NCI-H2107 treated with DMSO at 0.1 percent for 48 hours (cell line): ENCODE measurements around the gene ZCWPW1.
"Not testable (repeated sequence)": the region's sequence is repeated elsewhere in the genome, so short reads cannot be mapped to it uniquely, and the experiment has no call there.

Experiments
- DNase-seq: peaks from one replicate; lab custom pipeline; 2025; ENCODE audit not compliant: unreplicated experiment; lab: John Stamatoyannopoulos, UW

The ZCWPW1 gene

DNA sequence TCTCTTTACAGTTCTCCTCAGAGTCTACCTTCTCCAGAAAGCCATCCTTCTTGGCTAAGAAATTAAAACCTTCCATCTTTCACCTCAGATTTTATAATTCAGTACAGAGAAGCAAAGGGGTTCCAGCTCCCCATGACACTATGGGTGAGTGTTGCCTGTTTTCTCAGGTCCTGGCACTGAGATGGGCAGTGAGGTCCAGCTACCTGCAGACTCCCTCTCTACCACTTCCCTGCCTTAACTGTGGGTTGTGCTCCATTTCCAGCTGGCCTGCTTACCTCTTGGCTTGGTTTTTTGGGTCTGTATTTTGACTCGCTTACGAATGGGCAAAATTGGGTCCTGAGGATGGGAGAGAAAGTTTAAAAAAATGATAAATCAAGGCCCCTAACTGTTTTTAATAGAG lies 26.3 kb downstream of the ZCWPW1 start:
- DNase-seq: no peak

DNA sequence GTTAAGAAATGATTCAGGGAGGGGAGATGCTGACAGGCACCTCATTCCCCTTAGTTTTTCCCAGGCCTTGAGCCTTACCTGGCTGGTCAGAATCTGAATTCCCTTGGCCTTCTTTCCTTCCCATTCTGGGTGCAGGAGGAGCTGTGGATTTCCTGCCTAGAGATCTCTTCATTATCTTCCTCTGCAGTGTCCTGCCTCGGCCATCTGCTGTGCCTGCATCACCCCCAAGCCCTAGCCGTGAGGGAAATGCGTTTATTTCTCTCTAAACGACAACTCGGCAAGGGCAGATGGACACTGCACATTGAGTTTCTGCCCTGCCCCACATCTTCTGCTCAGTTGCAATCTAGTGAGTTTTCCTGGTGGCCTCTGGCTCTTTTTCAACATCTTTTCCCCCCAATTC lies 26.7 kb downstream of the ZCWPW1 start:
- DNase-seq: no peak

DNA sequence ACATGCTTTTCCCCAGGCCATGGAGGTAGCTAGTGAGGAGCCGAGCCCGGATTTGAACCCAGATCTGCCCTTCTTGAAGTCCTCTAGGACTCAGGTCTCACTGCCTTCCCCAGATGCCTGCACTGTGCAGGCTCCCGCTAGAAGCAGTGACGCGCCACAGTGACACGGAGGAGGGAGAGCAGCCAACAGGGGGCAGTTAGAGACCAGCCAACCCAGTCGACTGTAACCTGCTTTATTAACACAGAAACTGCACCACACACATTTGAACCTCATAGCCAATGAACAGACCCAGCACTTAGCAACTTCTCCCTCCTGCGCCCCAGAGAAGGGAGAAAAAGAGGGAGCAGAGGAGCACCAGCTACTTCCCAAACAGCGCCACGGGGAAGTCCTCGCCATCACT lies 27.8 kb downstream of the ZCWPW1 start:
- no peak for DNase-seq

DNA sequence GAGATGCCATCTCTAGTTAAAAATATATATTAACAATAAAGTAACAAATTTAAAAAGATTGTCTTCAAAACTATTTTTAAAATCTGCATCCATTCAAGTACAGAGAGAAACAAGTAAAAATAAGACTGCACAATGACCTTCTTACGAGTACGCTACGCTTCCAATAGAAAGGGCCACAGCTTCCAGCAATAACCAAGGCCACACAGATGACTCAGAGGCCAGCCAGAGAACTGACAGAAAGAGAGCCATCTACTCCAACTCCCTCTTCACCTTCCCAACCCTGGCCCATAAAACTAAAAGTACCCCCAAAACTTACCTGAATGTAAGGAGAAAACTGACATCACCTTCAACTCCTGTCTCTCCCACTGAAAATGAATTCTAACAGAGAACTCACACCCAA lies 28.5 kb downstream of the ZCWPW1 start:
- no peak for DNase-seq

DNA sequence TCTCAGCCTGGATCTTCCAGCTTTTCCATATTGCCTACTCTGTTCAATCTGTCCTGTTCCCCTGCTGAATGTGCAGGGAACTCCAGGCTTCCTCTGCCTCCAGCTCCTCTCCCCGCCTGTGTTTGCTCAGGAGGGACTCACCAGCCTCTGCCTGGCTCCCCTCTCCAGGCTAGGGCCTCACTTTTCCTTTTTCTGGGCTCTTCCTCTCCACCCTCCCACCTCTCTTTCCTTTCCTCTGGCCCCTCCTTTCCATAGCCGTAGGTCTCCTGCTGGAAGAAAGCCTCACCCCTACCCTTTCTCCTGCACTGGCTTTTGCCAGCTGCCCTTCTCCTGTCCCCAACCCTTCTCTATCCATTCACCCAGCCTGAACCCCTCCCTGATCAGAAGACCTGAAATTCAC lies 30.3 kb downstream of the ZCWPW1 start:
- DNase-seq: no peak

DNA sequence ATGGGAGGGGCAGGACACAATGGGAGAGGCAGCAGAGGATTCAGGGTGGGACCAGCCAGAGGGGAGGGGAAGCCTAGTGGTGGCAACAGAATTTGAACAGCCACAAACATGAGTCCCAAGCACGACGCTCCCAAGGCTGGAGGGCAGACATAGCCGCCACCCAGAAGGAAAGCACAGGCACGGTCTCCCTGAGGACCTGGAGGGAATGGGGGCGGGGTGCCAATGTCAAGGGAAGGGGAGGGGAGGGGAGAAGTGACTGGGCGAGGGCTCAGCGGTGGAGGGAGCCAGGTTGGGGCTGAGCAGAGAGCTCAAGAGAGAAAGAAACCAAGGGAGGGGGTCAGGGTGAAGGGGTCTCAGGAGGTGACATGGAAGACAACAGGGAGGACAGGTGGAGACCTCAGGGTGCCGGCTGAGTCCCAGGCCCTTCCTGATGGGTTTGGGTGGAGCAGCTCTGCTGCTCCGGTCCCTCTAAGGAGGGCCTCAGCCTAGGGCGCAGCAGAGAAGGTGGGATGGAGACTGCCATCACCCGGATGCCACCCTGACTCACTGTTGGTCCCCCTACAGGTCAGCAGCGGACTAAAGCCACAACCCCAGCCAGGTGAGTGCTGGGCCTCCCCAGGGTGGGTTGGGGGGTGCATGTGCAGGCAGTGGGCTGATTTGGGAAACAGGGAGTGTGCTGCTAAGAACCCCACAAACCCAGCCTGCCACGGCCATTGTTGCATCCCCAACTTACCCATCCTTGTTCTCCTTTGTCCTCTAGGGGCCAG lies 31.0 kb downstream of the ZCWPW1 start:
- DNase-seq: no peak

DNA sequence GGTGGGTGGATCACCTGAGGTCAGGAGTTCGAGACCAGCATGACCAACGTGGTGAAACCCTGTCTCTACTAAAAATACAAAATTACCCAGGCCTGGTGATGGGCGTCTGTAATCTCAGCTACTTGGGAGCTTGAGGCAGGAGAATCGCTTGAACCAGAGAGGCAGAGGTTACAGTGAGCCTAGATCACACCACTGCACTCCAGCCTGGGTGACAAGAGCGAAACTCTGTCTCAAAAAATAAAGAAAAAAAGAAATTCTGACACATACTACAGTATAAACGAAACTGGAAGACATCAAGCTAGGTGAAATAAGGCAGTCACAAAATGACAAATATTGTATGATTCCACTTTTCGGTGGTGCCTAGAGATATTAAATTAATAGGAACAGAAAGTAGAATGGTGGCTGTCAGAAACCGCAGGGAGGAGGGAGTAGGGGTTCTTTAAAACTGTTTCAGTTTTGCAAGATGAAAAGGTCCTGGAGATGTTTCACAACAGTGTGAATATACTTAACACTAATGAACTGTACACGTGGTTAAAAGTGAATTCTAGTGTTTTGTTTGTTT lies 32.0 kb downstream of the ZCWPW1 start:
- no peak for DNase-seq

DNA sequence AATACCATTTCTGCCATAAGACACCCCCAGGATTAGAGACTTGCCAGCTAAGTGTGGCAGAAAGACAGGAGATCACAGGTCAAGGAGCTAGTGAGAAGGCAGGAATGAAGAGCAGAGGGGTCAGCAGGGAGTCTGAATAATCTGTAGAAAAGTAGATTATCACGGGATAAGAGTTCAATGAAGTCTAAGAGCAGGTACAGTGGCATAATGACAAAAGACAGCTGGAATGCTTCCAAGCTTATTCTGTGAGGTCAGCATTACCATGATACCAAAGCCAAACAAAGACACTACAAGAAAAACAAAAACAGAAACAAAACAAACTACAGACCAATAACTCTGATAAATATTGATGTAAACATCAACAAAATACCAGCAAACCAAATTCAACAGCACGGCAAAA lies 34.4 kb downstream of the ZCWPW1 start:
- DNase-seq: no peak

DNA sequence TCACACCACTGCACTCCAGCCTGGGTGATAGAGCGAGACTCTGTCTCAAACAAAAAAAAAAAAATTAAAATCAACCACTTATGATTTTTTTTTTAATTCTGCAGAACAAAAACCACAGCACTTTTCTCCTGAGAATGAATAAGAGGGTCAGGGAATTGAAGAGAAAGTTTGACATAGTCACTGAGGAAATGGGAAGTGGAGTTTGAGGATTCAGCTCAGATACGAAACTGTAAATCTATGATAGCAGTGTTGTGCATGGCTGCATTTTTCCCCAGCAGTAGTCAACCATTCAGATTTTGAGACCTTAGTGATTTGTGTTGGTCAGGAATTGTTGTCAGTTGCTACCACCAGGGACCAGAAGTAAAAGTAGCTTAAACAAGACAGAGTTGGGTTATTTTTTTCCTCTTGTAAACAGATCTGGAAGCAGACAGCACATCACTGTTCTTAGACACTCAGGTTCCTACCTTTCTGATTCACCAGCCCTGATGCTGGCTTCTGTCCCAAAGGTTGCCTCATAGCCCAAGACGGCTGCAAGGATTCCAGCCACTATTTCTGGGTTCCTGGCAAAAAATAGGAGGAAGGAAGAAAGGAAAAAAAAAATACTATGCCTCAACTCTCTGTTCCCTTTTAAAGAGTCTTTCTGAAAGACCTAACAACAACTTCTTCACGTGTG lies 35.1 kb downstream of the ZCWPW1 start:
- DNase-seq: no peak

DNA sequence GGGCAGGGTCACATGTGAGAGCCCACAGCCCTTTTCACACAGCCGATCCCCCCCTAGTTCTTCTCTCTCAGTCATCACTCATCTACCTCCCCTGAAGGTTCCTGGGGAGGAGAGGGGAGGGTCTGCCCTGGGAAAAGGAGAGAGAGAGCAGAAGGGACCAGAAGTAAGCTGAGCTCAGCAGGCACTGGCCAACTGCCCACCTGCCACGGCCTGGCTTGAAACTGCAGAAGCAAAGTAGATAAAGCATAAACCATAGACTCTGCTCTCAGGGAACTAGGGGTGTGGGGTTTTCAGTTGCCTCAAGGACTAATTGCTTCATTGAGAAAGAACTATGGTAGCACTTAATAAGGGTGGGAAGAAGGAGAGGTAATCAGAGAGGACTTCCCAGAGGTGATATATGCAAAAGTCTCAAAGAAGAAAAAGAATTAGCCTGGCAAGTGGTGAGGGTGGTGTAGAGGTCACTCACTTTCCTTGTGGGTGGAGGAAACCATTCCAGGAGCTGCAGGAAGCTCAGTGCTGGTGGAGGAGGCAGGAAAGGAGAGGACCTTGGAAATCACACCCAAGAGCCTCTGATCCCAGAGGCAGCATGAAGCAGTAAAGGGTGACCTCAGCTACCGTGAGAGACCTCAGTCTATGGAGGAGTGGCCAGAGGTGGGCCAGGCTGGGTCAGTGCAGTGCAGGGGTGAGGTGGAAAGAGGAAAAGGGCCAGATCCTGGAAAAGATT lies 38.1 kb downstream of the ZCWPW1 start:
- DNase-seq: no peak

DNA sequence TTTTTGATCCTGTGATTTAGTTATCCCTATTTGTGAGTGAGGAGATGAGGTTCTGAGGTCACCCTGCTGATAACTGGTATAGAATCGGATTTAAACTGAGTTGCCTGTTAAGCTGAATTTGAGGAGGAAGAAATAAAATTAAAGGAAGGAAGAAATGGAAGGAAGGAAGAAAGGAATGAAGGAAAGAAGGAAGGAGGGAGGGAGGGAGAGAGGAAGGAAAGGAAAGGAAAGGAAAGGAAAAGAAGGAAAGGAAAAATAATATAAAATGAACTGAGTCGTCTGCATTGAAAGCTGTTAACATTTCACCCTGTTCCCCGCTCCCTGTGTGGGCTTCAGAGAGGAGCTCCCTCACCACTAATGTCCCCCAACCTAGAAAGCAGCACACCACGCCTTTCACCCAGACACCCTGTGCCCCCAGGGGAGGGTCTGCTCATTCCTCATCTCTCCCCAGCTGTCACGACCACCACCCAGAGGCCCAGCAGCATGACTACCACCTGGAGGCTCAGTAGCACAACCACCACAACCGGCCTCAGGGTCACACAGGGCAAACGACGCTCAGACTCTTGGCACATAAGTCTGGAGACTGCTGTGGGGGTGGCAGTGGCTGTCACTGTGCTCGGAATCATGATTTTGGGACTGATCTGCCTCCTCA lies 38.9 kb downstream of the ZCWPW1 start:
- DNase-seq: no peak

DNA sequence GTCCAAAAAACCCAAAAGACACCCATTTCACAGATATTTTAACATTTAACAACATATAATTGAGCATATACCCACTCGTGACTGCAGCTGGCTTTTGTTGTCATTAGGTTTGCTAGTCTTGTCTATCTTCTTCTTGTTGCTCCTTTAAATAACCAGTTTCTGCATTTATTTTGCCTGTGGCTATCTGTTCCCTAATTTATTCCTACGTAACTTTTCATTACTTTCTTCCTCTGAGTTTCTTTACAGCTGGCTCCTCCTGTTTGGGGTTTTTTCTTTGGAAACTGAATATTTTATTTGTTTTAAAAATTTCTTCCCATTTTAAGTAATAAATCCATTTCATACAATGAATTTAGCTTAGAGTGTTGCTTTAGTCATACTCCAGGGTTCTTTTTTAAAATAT lies 40.8 kb downstream of the ZCWPW1 start:
- no peak for DNase-seq

DNA sequence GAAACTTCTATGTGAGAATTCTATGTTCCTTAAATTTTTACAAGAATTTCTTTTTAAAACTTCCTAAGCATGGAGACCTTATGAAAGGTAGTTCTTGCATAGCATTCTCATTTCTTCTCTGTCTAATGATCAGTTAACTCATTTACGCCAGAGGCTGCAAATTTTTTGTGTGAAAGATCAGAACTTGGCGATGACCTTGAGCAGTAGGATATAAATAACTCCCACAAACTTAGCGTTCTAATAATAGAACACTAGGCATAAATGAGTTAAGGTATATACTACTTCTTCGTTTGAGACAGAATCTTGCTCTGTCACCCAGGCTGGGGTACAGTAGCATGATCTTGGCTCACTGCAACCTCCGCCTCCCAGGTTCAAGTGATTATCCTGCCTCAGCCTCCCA lies 41.6 kb downstream of the ZCWPW1 start:
- no peak for DNase-seq

DNA sequence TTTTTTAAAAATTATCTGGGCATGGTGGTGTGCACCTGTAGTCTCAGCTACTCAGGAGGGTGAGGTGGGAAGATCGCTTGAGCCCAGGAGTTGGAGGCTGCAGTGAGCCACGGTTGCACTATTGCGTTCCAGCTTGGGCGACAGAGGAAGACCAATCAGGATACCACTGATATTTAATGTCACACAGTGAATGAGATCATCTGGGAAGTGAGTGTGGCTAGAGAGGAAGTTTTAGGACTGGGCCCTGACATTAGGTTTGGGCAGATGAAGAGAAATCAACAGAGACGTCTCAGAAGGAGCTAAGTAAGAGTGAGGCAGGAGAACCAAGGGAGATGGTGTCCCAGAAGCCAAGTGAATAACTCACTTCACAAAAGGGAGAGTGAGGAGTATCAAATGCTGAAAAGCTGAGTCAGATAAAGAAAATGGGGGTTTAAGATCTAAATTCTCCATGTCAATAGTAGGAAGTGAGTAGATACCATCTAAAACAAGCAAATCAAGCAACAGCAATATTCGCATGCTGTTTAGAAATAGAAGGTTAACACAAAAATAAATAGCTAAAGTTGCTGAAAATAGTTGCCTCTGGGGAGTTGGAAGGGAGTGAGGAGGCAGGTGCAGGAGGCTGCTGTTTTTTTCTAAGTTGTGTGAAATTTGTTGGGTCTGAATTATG lies 43.7 kb downstream of the ZCWPW1 start:
- DNase-seq: no peak

DNA sequence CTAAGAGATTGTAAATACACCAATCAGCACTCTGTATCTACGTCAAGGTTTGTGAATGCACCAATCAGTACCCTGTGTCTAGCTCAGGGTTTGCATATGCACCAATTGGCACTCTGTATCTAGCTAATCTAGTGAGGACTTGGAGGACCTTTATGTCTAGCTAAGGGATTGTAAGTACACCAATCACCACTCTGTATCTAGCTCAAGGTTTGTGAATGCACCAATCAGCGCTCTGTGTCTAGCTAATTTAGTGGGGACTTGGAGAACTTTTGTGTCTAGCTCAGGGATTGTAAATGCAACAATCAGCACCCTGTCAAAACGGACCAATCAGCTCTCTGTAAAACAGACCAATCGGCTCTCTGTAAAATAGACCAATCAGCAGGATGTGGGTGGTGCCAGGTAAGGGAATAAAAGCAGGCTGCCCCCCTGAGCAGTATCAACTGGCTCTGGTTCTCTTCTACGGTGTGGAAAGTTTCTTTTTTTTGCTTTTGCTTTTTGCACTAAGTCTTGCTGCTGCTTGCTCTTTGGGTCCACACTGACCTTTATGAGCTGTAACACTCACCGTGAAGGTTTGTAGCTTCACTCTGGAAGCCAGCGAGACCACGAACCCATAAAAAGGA lies 46.2 kb downstream of the ZCWPW1 start:
- DNase-seq: not testable (repeated sequence)

DNA sequence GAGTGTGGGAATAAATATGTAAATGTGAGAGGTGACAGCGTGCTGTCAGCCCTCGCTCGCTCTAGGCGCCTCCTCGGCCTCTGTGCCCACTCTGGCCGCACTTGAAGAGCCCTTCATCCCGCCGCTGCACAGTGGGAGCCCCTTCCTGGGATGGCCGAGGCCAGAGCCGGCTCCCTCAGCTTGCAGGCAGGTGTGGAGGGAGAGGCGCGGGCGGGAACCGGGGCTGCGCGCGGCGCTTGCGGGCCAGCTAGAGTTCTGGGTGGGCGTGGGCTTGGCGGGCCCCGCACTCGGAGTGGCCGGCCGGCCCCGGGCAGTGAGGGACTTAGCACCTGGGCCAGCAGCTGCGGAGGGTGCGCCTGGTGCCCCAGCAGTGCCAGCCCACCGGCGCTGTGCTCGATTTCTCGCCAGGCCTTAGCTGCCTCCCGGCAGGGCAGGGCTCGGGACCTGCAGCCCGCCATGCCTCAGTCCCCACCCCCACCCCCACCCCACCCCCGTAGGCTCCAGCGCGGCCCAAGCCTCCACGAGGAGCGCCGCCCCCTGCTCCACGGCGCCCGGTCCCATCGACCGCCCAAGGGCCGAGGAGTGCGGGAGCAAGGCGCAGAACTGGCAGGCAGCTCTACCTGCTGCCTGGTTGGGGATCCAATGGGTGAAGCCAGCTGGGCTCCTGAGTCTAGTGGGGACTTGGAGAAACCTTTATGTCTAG lies 46.8 kb downstream of the ZCWPW1 start:
- not testable (repeated sequence) for DNase-seq

DNA sequence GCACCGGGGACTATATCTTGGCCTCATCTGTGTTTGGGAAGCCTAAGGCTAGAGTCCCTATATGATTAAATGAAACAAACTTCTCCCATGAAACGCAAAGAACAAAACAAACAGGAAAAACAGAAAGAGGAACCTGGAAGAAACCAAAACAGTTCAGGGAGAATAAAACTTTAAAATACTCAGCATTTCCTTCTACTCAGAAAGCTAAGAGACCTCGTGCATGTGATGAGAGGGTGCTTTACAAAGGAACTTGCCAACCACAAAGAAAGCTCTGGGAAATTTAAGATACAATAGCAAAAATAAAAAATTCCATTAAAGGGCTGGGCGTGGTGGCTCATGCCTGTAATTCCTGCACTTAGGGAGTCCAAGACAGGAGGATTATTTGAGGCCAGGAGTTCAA lies 48.3 kb downstream of the ZCWPW1 start:
- no peak for DNase-seq

DNA sequence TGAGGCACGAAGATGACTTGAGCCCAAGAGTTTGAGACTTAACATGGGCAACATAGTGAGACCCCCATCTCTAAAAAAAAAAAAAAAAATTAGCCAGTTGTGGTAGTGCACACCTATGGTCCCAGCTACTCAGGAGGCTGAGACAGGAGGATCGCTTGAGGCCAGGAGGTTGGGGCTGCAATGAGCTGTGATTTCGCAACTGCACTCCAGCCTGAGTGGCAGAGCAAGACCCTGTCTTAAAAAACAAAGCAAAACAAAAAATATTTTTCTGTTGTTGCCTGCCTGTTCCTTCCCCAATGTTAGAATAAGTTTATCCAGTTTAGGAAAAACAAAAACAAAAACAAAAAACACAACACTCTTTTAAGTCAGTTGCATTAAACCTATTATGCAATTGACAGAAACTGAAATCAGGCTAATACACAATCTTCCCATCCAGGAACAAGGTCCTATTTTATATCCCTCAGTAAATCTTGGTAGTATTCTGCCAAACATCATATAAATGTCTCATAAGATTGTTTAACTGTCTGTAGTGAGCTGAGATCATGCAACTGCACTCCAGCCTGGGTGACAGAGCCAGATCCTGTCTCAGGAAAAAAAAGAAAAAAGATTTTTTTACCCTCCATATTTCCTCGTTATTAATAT lies 50.3 kb downstream of the ZCWPW1 start:
- no peak for DNase-seq

DNA sequence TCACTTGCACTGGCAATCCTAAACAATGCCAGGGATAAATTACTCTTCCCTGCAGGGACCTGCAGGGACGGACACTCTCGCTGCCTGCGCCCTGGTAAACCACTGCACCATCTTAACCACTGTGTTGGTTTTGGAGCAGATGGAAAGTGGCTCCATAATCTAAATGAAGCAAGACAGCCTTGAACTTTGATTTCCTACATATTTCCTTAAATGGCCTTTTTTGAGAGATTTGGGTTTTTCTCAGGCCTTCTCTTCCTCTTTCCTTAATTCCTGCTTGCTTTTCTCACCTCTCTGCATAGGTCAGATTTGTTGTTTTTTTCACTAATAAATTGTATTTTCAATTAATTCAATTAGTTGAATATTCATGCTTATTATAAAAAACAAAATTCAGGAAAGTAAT lies 52.4 kb downstream of the ZCWPW1 start:
- no peak for DNase-seq
